Measurements from ENCODE around the gene ENDOU. TPM values are rescaled to one million over a fixed set of nuclear protein-coding genes. Genes with fewer than 3 reads are reported as not detected.

The ENDOU gene
- total RNA-seq, 2 experiments from 2014 or later, result 0.08 TPM; not detected in 1

GRCh38 chr12:47722941-47723631, 2.2 kb downstream of the ENDOU start:
- H3K27ac Mint-ChIP-seq, result no peak overlapping the region
- no peak for DNase-seq
- peaks cover 12% of the 10 kb centered on the region for H3K36me3 Mint-ChIP-seq
- H3K4me3 Mint-ChIP-seq, result no peak overlapping the region
- H3K4me1 Mint-ChIP-seq, result peaks cover 24% of the 10 kb centered on the region
- no peaks in the 10 kb centered on the region for H3K9me3 Mint-ChIP-seq
- peaks cover 8% of the 10 kb centered on the region for H3K27me3 Mint-ChIP-seq

- no peak for DNase-seq
- peak overlapping the region; percentile 64 for H3K27ac Mint-ChIP-seq
- H3K36me3 Mint-ChIP-seq, result peaks cover 12% of the 10 kb centered on the region
- no peaks in the 10 kb centered on the region for H3K9me3 Mint-ChIP-seq
- peaks cover 32% of the 10 kb centered on the region for H3K4me1 Mint-ChIP-seq
- peaks cover 8% of the 10 kb centered on the region for H3K27me3 Mint-ChIP-seq
- no peak overlapping the region for H3K4me3 Mint-ChIP-seq
Measured at GRCh38 chr12:47722136-47722834, 3.0 kb downstream of the ENDOU start.

- peaks cover 12% of the 10 kb centered on the region for H3K36me3 Mint-ChIP-seq
- peak overlapping the region; percentile 64 for H3K27ac Mint-ChIP-seq
- H3K4me1 Mint-ChIP-seq, result peaks cover 34% of the 10 kb centered on the region
Measured at GRCh38 chr12:47721431-47721973, 3.8 kb downstream of the ENDOU start.

GRCh38 chr12:47718531-47718930, 6.8 kb downstream of the ENDOU start:
- Mint-ChIP-seq H3K4me3 (no peak overlapping the region), H3K36me3 (peaks cover 8% of the 10 kb centered on the region), H3K9me3 (no peaks in the 10 kb centered on the region), H3K4me1 (peaks cover 37% of the 10 kb centered on the region), H3K27ac (no peak overlapping the region), H3K27me3 (peaks cover 8% of the 10 kb centered on the region)
- no peak for DNase-seq

More at GRCh38 chr12:47721431-47721973, 3.8 kb downstream of the ENDOU start:
- peak; percentile 27 for DNase-seq
- Mint-ChIP-seq H3K27me3 (peaks cover 8% of the 10 kb centered on the region), H3K4me3 (peak overlapping the region; percentile 5), H3K9me3 (no peaks in the 10 kb centered on the region)

GRCh38 chr12:47717443-47718193, 7.7 kb downstream of the ENDOU start:
- H3K4me1 Mint-ChIP-seq, result peaks cover 36% of the 10 kb centered on the region
- no peak overlapping the region for H3K4me3 Mint-ChIP-seq

GRCh38 chr12:47717046-47717442, 8.2 kb downstream of the ENDOU start:
- Mint-ChIP-seq H3K27me3 (peaks cover 6% of the 10 kb centered on the region), H3K36me3 (peaks cover 6% of the 10 kb centered on the region), H3K4me3 (no peak overlapping the region), H3K9me3 (no peaks in the 10 kb centered on the region), H3K4me1 (peaks cover 32% of the 10 kb centered on the region), H3K27ac (no peak overlapping the region)
- DNase-seq, result no peak

More at GRCh38 chr12:47717443-47718193, 7.7 kb downstream of the ENDOU start:
- peak; percentile 53 for DNase-seq
- peak overlapping the region; percentile 77 for H3K27ac Mint-ChIP-seq
- H3K36me3 Mint-ChIP-seq, result peaks cover 8% of the 10 kb centered on the region
- peaks cover 8% of the 10 kb centered on the region for H3K27me3 Mint-ChIP-seq
- H3K9me3 Mint-ChIP-seq, result no peaks in the 10 kb centered on the region

- H3K4me1 Mint-ChIP-seq, result peaks cover 22% of the 10 kb centered on the region
- peaks cover 4% of the 10 kb centered on the region for H3K36me3 Mint-ChIP-seq
- no peaks in the 10 kb centered on the region for H3K27me3 Mint-ChIP-seq
- no peaks in the 10 kb centered on the region for H3K9me3 Mint-ChIP-seq
- no peak overlapping the region for H3K4me3 Mint-ChIP-seq
- no peak overlapping the region for H3K27ac Mint-ChIP-seq
- DNase-seq, result no peak
Measured at GRCh38 chr12:47715877-47716548, 9.3 kb downstream of the ENDOU start.

GRCh38 chr12:47715393-47715876, 9.9 kb downstream of the ENDOU start:
- peaks cover 4% of the 10 kb centered on the region for H3K36me3 Mint-ChIP-seq
- no peaks in the 10 kb centered on the region for H3K9me3 Mint-ChIP-seq
- no peak overlapping the region for H3K4me3 Mint-ChIP-seq
- no peaks in the 10 kb centered on the region for H3K27me3 Mint-ChIP-seq
- peak; percentile 66 for DNase-seq
- no peak overlapping the region for H3K27ac Mint-ChIP-seq
- H3K4me1 Mint-ChIP-seq, result peaks cover 20% of the 10 kb centered on the region

- peaks cover 22% of the 10 kb centered on the region for H3K4me1 Mint-ChIP-seq
- H3K27ac Mint-ChIP-seq, result no peak overlapping the region
- peaks cover 4% of the 10 kb centered on the region for H3K36me3 Mint-ChIP-seq
- DNase-seq, result no peak
- H3K4me3 Mint-ChIP-seq, result no peak overlapping the region
- H3K9me3 Mint-ChIP-seq, result no peaks in the 10 kb centered on the region
- H3K27me3 Mint-ChIP-seq, result no peaks in the 10 kb centered on the region
Measured at GRCh38 chr12:47714826-47715386, 10.4 kb downstream of the ENDOU start.

- Mint-ChIP-seq H3K36me3 (no peaks in the 10 kb centered on the region), H3K9me3 (no peaks in the 10 kb centered on the region), H3K4me3 (no peak overlapping the region), H3K27me3 (no peaks in the 10 kb centered on the region), H3K27ac (no peak overlapping the region), H3K4me1 (peaks cover 29% of the 10 kb centered on the region)
- no peak for DNase-seq
Measured at GRCh38 chr12:47712171-47712570, 13.1 kb downstream of the ENDOU start.

- DNase-seq, result no peak
- Mint-ChIP-seq H3K4me3 (no peak overlapping the region), H3K27me3 (no peaks in the 10 kb centered on the region), H3K27ac (no peak overlapping the region), H3K36me3 (peaks cover 1% of the 10 kb centered on the region), H3K4me1 (peaks cover 28% of the 10 kb centered on the region), H3K9me3 (no peaks in the 10 kb centered on the region)
Measured at GRCh38 chr12:47711448-47711847, 13.8 kb downstream of the ENDOU start.

GRCh38 chr12:47710278-47710677, 15.0 kb downstream of the ENDOU start:
- Mint-ChIP-seq H3K27ac (no peak overlapping the region), H3K9me3 (no peaks in the 10 kb centered on the region), H3K4me1 (peaks cover 23% of the 10 kb centered on the region), H3K36me3 (peaks cover 1% of the 10 kb centered on the region), H3K27me3 (no peaks in the 10 kb centered on the region), H3K4me3 (no peak overlapping the region)
- DNase-seq, result no peak

GRCh38 chr12:47709671-47710070, 15.6 kb downstream of the ENDOU start:
- H3K4me3 Mint-ChIP-seq, result no peak overlapping the region
- peaks cover 29% of the 10 kb centered on the region for H3K4me1 Mint-ChIP-seq
- H3K27ac Mint-ChIP-seq, result no peak overlapping the region
- H3K27me3 Mint-ChIP-seq, result no peaks in the 10 kb centered on the region
- no peak for DNase-seq
- peaks cover 1% of the 10 kb centered on the region for H3K36me3 Mint-ChIP-seq
- no peaks in the 10 kb centered on the region for H3K9me3 Mint-ChIP-seq

- Mint-ChIP-seq H3K4me1 (peaks cover 29% of the 10 kb centered on the region), H3K4me3 (no peak overlapping the region), H3K27me3 (no peaks in the 10 kb centered on the region), H3K9me3 (no peaks in the 10 kb centered on the region), H3K27ac (no peak overlapping the region), H3K36me3 (peaks cover 1% of the 10 kb centered on the region)
- no peak for DNase-seq
Measured at GRCh38 chr12:47709237-47709636, 16.1 kb downstream of the ENDOU start.
